K562 (cell line): ENCODE measurements around the gene MYRFL. TPM values are rescaled to one million over a fixed set of nuclear protein-coding genes. Genes with fewer than 3 reads are reported as not detected.

Experiments
- ATAC-seq: fragments of 200-7000 bp; cut with Tn5 transposase; 3 replicates; pipeline ENCODE4 v1.9.1; 2020; ENCODE audit warnings: moderate library complexity
- BruUV-seq: library from RNA; stranded (reverse); fragments of 400-500 nt; replicated peaks from 2 replicates; lab custom pipeline; 2021; lab: Mats Ljungman, UMichigan
- CTCF ChIA-PET: fragments of 300-600 bp; formaldehyde crosslinking; extraction: SDS; loops from one replicate; lab custom pipeline; 2021; ENCODE audit warnings: low intra/inter-chr PET ratio; lab: Yijun Ruan, JAX
- POLR2A ChIA-PET: fragments of 300-600, 350-650 bp; sonication (Branson Sonifier 250); formaldehyde crosslinking; extraction: SDS; loops from one replicate; lab custom pipeline; 2021; ENCODE audit warnings: antibody characterized with exemption, inconsistent platforms; lab: Yijun Ruan, JAX
- DNase-seq, 4 experiments: peaks; one replicate each; pipeline versions ENCODE4 v3.0.0 to v3.0.0-alpha.2; 2011 to 2018; ENCODE audit warnings: low spot score in 3 of 4, mixed read lengths in 3 of 4; ENCODE audit errors: extremely low read depth in 1 of 4
- FAIRE-seq: peaks from 2 replicates; lab custom pipeline; 2011; peaks lifted over from hg19 to GRCh38; lab: Jason Lieb, UNC
- H2AFZ ChIP-seq: 2 replicates; pipeline ENCODE4 v1.6.0; 2011; ENCODE audit warnings: low read depth, low read length, control low read depth, inconsistent platforms
- H3K27ac ChIP-seq: fragments of 200-600 bp; 3 replicates; pipeline ENCODE4 v1.8.0; 2011; ENCODE audit warnings: low read depth, mild to moderate bottlenecking, control low read depth, inconsistent platforms, low read length, moderate library complexity, mixed read lengths; ENCODE audit errors: extremely low read depth
- H3K27me3 ChIP-seq, 2 experiments: fragments of 300-600 bp in 1 of 2; 2 replicates in 1 of 2; 3 replicates in 1 of 2; pipeline versions ENCODE4 v1.6.0 to v1.8.0; 2011; ENCODE audit warnings: inconsistent platforms in 2 of 2, low read length in 2 of 2, mild to moderate bottlenecking in 1 of 2, mixed read lengths in 1 of 2, moderate library complexity in 1 of 2; ENCODE audit not compliant: control insufficient read depth in 2 of 2, insufficient read depth in 2 of 2
- H3K36me3 ChIP-seq: fragments of 300-600 bp; 3 replicates; pipeline ENCODE4 v1.8.0; 2011; ENCODE audit warnings: mild to moderate bottlenecking, low read length, inconsistent platforms; ENCODE audit not compliant: control insufficient read depth, insufficient read depth
- H3K4me1 ChIP-seq, 2 experiments: fragments of 200-600 bp in 1 of 2; replicated peaks in 1 of 2; 2 replicates in 1 of 2; 3 replicates in 1 of 2; pipeline versions ENCODE4 v1.5.1 to v1.8.0; 2011; ENCODE audit warnings: inconsistent platforms in 2 of 2, low read length in 2 of 2, mild to moderate bottlenecking in 1 of 2, mixed read lengths in 1 of 2, moderate library complexity in 1 of 2; ENCODE audit not compliant: control insufficient read depth in 2 of 2, insufficient read depth in 2 of 2
- H3K4me2 ChIP-seq: 2 replicates; pipeline ENCODE4 v1.6.1; 2011; ENCODE audit warnings: low read length, control low read depth, inconsistent platforms, mixed read lengths; ENCODE audit not compliant: insufficient read depth
- H3K4me3 ChIP-seq: fragments of 200-600 bp; sonication (generic), shearing (Covaris generic); 2 replicates; pipeline ENCODE4 v1.5.1; 2016; ENCODE audit warnings: control low read depth, inconsistent platforms
- H3K79me2 ChIP-seq: fragments of 200-600 bp; 3 replicates; pipeline ENCODE4 v1.8.0; 2011; ENCODE audit warnings: low read length, inconsistent platforms; ENCODE audit not compliant: control insufficient read depth, insufficient read depth
- H3K9ac ChIP-seq, 2 experiments: 2 replicates each; pipeline versions ENCODE4 v1.6.0 to v1.6.1; 2011; ENCODE audit warnings: low read depth in 2 of 2, low read length in 2 of 2, control low read depth in 1 of 2, inconsistent platforms in 1 of 2, mild to moderate bottlenecking in 1 of 2, mixed read lengths in 1 of 2; ENCODE audit not compliant: insufficient read depth in 1 of 2
- H3K9me1 ChIP-seq: one replicate; pipeline ENCODE4 v1.6.0; 2011; ENCODE audit warnings: inconsistent platforms, mild to moderate bottlenecking, low read length, moderate library complexity; ENCODE audit not compliant: control insufficient read depth, insufficient read depth
- H3K9me3 ChIP-seq: replicated peaks from 2 replicates; pipeline ENCODE4 v1.5.1; 2011; ENCODE audit warnings: low read depth, low read length, inconsistent platforms; ENCODE audit not compliant: control insufficient read depth, insufficient read depth
- H4K20me1 ChIP-seq: replicated peaks from 2 replicates; pipeline ENCODE4 v1.6.1; 2011; ENCODE audit warnings: low read length, inconsistent platforms, mixed read lengths; ENCODE audit not compliant: control insufficient read depth, insufficient read depth
- CREB1 ChIP-seq, 2 experiments: sonication (generic) in 1 of 2; formaldehyde crosslinking in 1 of 2; IDR thresholded peaks; 2 replicates each; pipeline versions ENCODE4 v1.6.1 to v1.8.0; 2012 to 2022; ENCODE audit warnings: inconsistent platforms in 1 of 2, mild to moderate bottlenecking in 1 of 2, missing genetic modification reagents in 1 of 2, moderate library complexity in 1 of 2
- EP400 ChIP-seq: fragments of 450-650 bp; IDR thresholded peaks from 2 replicates; pipeline ENCODE4 v1.6.1; 2017; ENCODE audit warnings: antibody characterized with exemption, mild to moderate bottlenecking, moderate library complexity
- ETV5 ChIP-seq: sonication (generic); formaldehyde crosslinking; IDR thresholded peaks from 2 replicates; pipeline ENCODE4 v1.4.0; 2020; ENCODE audit warnings: low read depth, mild to moderate bottlenecking, missing genetic modification reagents
- GABPB2 ChIP-seq: fragments of 250-450 bp; sonication (Bioruptor Pico); conservative IDR thresholded peaks from 2 replicates; pipeline ENCODE4 v1.5.1; 2021; ENCODE audit warnings: mild to moderate bottlenecking
- JUN ChIP-seq, 2 experiments: sonication (generic) in 1 of 2; formaldehyde crosslinking in 1 of 2; IDR thresholded peaks; 2 replicates each; pipeline versions ENCODE4 v1.6.1 to v1.8.0; 2012 to 2022; ENCODE audit warnings: borderline replicate concordance in 2 of 2, mild to moderate bottlenecking in 2 of 2, improper control_type of control experiment in 1 of 2, low read depth in 1 of 2, low read length in 1 of 2, missing genetic modification reagents in 1 of 2
- MECOM ChIP-seq: fragments of 250-450 bp; sonication (Bioruptor Pico); IDR thresholded peaks from 2 replicates; pipeline ENCODE4 v1.8.0; 2022; ENCODE audit warnings: inconsistent platforms
- NR2C1 ChIP-seq, 2 experiments: fragments of 450-650 bp; IDR thresholded peaks; 2 replicates each; pipeline ENCODE4 v1.6.1; 2017; ENCODE audit warnings: mild to moderate bottlenecking in 2 of 2, antibody characterized with exemption in 1 of 2, inconsistent platforms in 1 of 2, missing compliant biosample characterization in 1 of 2, missing genetic modification characterization in 1 of 2
- PCBP2 ChIP-seq: fragments of 200-400 bp; formaldehyde crosslinking; IDR thresholded peaks from 2 replicates; pipeline ENCODE4 v1.6.1; 2018; ENCODE audit warnings: low read length, low read depth, mild to moderate bottlenecking, moderate library complexity; ENCODE audit not compliant: poor library complexity, severe bottlenecking
- POLR2AphosphoS2 ChIP-seq: IDR thresholded peaks from 2 replicates; pipeline ENCODE4 v1.6.1; 2012; ENCODE audit warnings: low read length, improper control_type of control experiment
- PTTG1 ChIP-seq: fragments of 450-650 bp; IDR thresholded peaks from 2 replicates; pipeline ENCODE4 v1.6.1; 2016; ENCODE audit warnings: low read depth, mild to moderate bottlenecking, missing genetic modification characterization, missing compliant biosample characterization
- RBM25 ChIP-seq: fragments of 200-400 bp; formaldehyde crosslinking; IDR thresholded peaks from 2 replicates; pipeline ENCODE4 v1.6.1; 2018; ENCODE audit warnings: low read length, low read depth, moderate library complexity; ENCODE audit not compliant: severe bottlenecking
- SRSF7 ChIP-seq: fragments of 200-400 bp; formaldehyde crosslinking; optimal IDR thresholded peaks from 2 replicates; pipeline ENCODE3; 2017; ENCODE audit warnings: mild to moderate bottlenecking, low read depth, low read length
- SRSF9 ChIP-seq: fragments of 200-400 bp; formaldehyde crosslinking; IDR thresholded peaks from 2 replicates; pipeline ENCODE4 v1.6.1; 2017; ENCODE audit warnings: low read depth, low read length, borderline replicate concordance
- ZNF354B ChIP-seq: fragments of 250-450 bp; sonication (Bioruptor Pico); IDR thresholded peaks from 2 replicates; pipeline ENCODE4 v1.4.0; 2020
- WGBS: fragments of 100-300 bp; shearing (Covaris generic); methylation state at CpG from one replicate; pipeline ENCODE4 v1.1.6; 2016; ENCODE audit warnings: low coverage, mixed read lengths; ENCODE audit not compliant: insufficient coverage; ENCODE audit errors: missing lambda C conversion rate; 5-methylcytosine and 5-hydroxymethylcytosine counted together
- in situ Hi-C: fragments of 300-500 bp; cut with MboI; formaldehyde crosslinking; loops from 4 replicates; pipeline ENCODE4 v1.15.0; 2018; ENCODE audit warnings: inconsistent platforms, mixed read lengths
- intact Hi-C: fragments of 100-400 bp; cut with micrococcal nuclease; formaldehyde crosslinking; loops from 2 replicates; pipeline ENCODE4 v1.14.2; 2022
- polyA plus RNA-seq, 8 experiments: library from polyadenylated mRNA; depleted of rRNA in 4 of 8; stranded (reverse) in 5 of 8; unstranded in 3 of 8; fragments of >200 nt; fragmentation: Nextera tagmentation in 2 of 8; fragmentation: Illumina TruSeq in 1 of 8; extraction: Ambion mirVana in 2 of 8; extraction: Trizol in 1 of 8; gene quantifications; 2 replicates each; pipeline versions ENCODE4 v1.2.1 to v1.2.3, GENCODE V29; 2011 to 2014; ENCODE audit warnings: inconsistent platforms in 1 of 8, missing spikeins in 1 of 8
- total RNA-seq, 7 experiments: library from RNA; depleted of rRNA in 6 of 7; stranded (reverse); fragments of >200 nt in 6 of 7; fragmentation: Illumina TruSeq in 2 of 7; extraction: Trizol in 2 of 7; gene quantifications; 2 replicates each; pipeline versions ENCODE4 v1.2.1 to v1.2.3, GENCODE V29; 2011 to 2021; ENCODE audit warnings: low replicate concordance in 1 of 7
- TF ChIP-seq, protein P1 (sequence below): fragments of 200-800 bp; sonication (Bioruptor generic); IDR thresholded peaks from 2 replicates; pipeline ENCODE4 v1.6.1; 2017; ENCODE audit warnings: missing genetic modification characterization, missing compliant biosample characterization
- TF ChIP-seq, protein P2 (sequence below): fragments of 150-350 bp; conservative IDR thresholded peaks from 2 replicates; pipeline ENCODE4 v1.6.1; 2014; ENCODE audit warnings: low read length

The MYRFL gene
- total and polyA plus RNA-seq, 9 of the 15 experiments (the other 6 are each of a cell fraction or from before 2014, with no cell fraction given) = not detected

DNA sequence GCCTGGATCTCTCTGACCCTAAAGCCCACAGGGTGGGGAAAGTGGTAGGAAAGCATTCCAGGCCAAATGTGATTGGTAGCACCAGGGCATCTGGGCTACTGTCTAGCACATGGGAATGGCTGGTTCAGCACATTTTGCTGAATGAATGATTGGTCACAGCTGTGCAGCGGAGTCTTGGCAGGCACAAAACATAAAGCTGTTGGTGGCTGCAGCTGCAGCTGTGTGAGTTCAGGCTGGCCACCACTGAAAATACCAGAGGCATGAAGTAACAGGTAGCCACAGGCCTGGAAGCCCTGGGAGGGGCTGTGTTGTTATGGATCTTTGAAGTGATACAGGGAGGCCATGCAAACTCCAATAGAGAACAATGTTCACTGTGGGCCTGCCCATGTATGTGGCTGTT lies 72.7 kb downstream of the MYRFL start:
- TF ChIP-seq NR2C1 (IDR thresholded peaks at IDR 0.05) (no peak), NR2C1 (tag; IDR thresholded peaks at IDR 0.05) (no peak), ETV5 (no peak), MECOM (CRISPR knock-in tag) (no peak), ZNF354B (CRISPR knock-in tag) (no peak), PTTG1 (tag) (no peak), EP400 (no peak), SRSF7 (no peak), PCBP2 (no peak), JUN (IDR thresholded peaks at IDR 0.05; ENCODE audit: borderline replicate concordance, low read depth, low read length) (no peak), JUN (CRISPR knock-in tag; IDR thresholded peaks at IDR 0.05; ENCODE audit: borderline replicate concordance) (no peak), SRSF9 (no peak), RBM25 (no peak), POLR2AphosphoS2 (no peak), CREB1 (IDR thresholded peaks at IDR 0.05) (no peak), CREB1 (CRISPR knock-in tag; IDR thresholded peaks at IDR 0.05) (no peak), GABPB2 (CRISPR knock-in tag) (no peak)
- TF ChIP-seq, protein P1, sequence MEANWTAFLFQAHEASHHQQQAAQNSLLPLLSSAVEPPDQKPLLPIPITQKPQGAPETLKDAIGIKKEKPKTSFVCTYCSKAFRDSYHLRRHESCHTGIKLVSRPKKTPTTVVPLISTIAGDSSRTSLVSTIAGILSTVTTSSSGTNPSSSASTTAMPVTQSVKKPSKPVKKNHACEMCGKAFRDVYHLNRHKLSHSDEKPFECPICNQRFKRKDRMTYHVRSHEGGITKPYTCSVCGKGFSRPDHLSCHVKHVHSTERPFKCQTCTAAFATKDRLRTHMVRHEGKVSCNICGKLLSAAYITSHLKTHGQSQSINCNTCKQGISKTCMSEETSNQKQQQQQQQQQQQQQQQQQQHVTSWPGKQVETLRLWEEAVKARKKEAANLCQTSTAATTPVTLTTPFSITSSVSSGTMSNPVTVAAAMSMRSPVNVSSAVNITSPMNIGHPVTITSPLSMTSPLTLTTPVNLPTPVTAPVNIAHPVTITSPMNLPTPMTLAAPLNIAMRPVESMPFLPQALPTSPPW (CRISPR knock-in tag) = no peak
- TF ChIP-seq, protein P2, sequence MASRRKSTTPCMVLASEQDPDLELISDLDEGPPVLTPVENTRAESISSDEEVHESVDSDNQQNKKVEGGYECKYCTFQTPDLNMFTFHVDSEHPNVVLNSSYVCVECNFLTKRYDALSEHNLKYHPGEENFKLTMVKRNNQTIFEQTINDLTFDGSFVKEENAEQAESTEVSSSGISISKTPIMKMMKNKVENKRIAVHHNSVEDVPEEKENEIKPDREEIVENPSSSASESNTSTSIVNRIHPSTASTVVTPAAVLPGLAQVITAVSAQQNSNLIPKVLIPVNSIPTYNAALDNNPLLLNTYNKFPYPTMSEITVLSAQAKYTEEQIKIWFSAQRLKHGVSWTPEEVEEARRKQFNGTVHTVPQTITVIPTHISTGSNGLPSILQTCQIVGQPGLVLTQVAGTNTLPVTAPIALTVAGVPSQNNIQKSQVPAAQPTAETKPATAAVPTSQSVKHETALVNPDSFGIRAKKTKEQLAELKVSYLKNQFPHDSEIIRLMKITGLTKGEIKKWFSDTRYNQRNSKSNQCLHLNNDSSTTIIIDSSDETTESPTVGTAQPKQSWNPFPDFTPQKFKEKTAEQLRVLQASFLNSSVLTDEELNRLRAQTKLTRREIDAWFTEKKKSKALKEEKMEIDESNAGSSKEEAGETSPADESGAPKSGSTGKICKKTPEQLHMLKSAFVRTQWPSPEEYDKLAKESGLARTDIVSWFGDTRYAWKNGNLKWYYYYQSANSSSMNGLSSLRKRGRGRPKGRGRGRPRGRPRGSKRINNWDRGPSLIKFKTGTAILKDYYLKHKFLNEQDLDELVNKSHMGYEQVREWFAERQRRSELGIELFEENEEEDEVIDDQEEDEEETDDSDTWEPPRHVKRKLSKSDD = no peak
- no peak overlapping the region for H3K9ac ChIP-seq
- no peak for DNase-seq
- in situ Hi-C loops (loop anchor here (5.0 to 10.0 kb wide), 2 partner anchors 675 to 817 kb away; no protein-coding TSS in a partner anchor), intact Hi-C loops (no loop called here)
- no peak for ATAC-seq
- no peaks in the 10 kb centered on the region for H3K36me3 ChIP-seq
- no peaks in the 10 kb centered on the region for H3K79me2 ChIP-seq
- H3K4me3 ChIP-seq = no peak overlapping the region
- H4K20me1 ChIP-seq = no peaks in the 10 kb centered on the region
- no peak overlapping the region for H3K27ac ChIP-seq
- H3K27me3 ChIP-seq = peaks cover 0 to 3% of the 10 kb centered on the region in 2 experiments; a peak in 1 of 5 replicates
- no peaks in the 10 kb centered on the region for H3K9me3 ChIP-seq
- ChIA-PET CTCF (no interaction called here), POLR2A (interaction anchor here (0.6 kb wide), 1 partner anchor 608 kb away, joined by 3 read pairs; no protein-coding TSS in a partner anchor)
- no peak overlapping the region for H3K4me2 ChIP-seq
- no peak for FAIRE-seq
- no peak overlapping the region for H2AFZ ChIP-seq
- H3K9me1 ChIP-seq = no peaks in the 10 kb centered on the region
- no peaks in the 10 kb centered on the region for H3K4me1 ChIP-seq
- no TSS peak for BruUV-seq
- WGBS = 0% methylated on average over 1 of the region's 1 CpG
